Measurements from ENCODE around the gene DCDC2C.

GRCh38 chr2:3848776-3849175 is 145.4 kb downstream of the DCDC2C start:
- no peak for TF ChIP-seq POLR2AphosphoS5 (IDR thresholded peaks at IDR 0.05)
- no peak for TF ChIP-seq EP300 (conservative IDR thresholded peaks at IDR 0.05; ENCODE audit: poor library complexity, severe bottlenecking)
- TF ChIP-seq CTCF (IDR thresholded peaks at IDR 0.05; ENCODE audit: poor library complexity, severe bottlenecking) = no peak
- TF ChIP-seq EZH2 (IDR thresholded peaks at IDR 0.05; ENCODE audit: borderline replicate concordance, insufficient read depth, low read length, poor library complexity, severe bottlenecking) = no peak
- TF ChIP-seq MXI1 (conservative IDR thresholded peaks at IDR 0.05; ENCODE audit: poor library complexity, severe bottlenecking) = no peak
- no peak for TF ChIP-seq REST (IDR thresholded peaks at IDR 0.05; ENCODE audit: borderline replicate concordance)
